Trophoblast cell (in vitro differentiated cells and primary cell): ENCODE data around the gene GNAL.

Experiments
- DNase-seq, 2 donors: peaks; one replicate each; pipeline ENCODE4 v3.0.0-alpha.2; 2016
- H2AFZ ChIP-seq: 2 replicates; pipeline ENCODE4 v1.6.1; 2013; ENCODE audit warnings: low read length, moderate library complexity, mild to moderate bottlenecking; ENCODE audit not compliant: insufficient read depth, poor library complexity
- H2AK5ac ChIP-seq: 2 replicates; pipeline ENCODE4 v1.6.1; 2013; ENCODE audit warnings: mild to moderate bottlenecking, low read length
- H2BK120ac ChIP-seq: 2 replicates; pipeline ENCODE4 v1.6.1; 2013; ENCODE audit warnings: low read length, mild to moderate bottlenecking, moderate library complexity; ENCODE audit not compliant: insufficient read depth, poor library complexity
- H2BK12ac ChIP-seq: 2 replicates; pipeline ENCODE4 v1.6.1; 2013; ENCODE audit warnings: mild to moderate bottlenecking, low read length, moderate library complexity
- H2BK5ac ChIP-seq: 2 replicates; pipeline ENCODE4 v1.6.1; 2013; ENCODE audit warnings: low read length, low read depth, moderate library complexity, mild to moderate bottlenecking; ENCODE audit not compliant: poor library complexity
- H3K14ac ChIP-seq: 2 replicates; pipeline ENCODE4 v1.6.1; 2013; ENCODE audit warnings: mild to moderate bottlenecking, low read length
- H3K18ac ChIP-seq: 2 replicates; pipeline ENCODE4 v1.6.1; 2013; ENCODE audit warnings: mild to moderate bottlenecking, low read length
- H3K23ac ChIP-seq: 2 replicates; pipeline ENCODE4 v1.6.1; 2013; ENCODE audit warnings: low read length
- H3K27ac ChIP-seq: 2 replicates; pipeline ENCODE4 v1.5.1; 2013; ENCODE audit warnings: low read depth, mild to moderate bottlenecking, inconsistent platforms, low read length, moderate library complexity
- H3K27me3 ChIP-seq: 2 replicates; pipeline ENCODE4 v1.6.1; 2013; ENCODE audit warnings: inconsistent platforms, mild to moderate bottlenecking, low read length, moderate library complexity; ENCODE audit not compliant: insufficient read depth
- H3K36me3 ChIP-seq, 2 experiments: 1 replicate in 1 of 2; 2 replicates in 1 of 2; pipeline ENCODE4 v1.6.1; 2013; ENCODE audit warnings: low read length in 2 of 2, mild to moderate bottlenecking in 2 of 2, moderate library complexity in 1 of 2; ENCODE audit not compliant: insufficient read depth in 2 of 2, control insufficient read depth in 1 of 2
- H3K4ac ChIP-seq: 2 replicates; pipeline ENCODE4 v1.6.1; 2013; ENCODE audit warnings: low read depth, mild to moderate bottlenecking, low read length, moderate library complexity
- H3K4me1 ChIP-seq, 2 experiments: 1 replicate in 1 of 2; 2 replicates in 1 of 2; pipeline ENCODE4 v1.6.1; 2013; ENCODE audit warnings: low read length in 2 of 2, mild to moderate bottlenecking in 2 of 2, moderate library complexity in 1 of 2; ENCODE audit not compliant: insufficient read depth in 2 of 2, control insufficient read depth in 1 of 2
- H3K4me2 ChIP-seq: 2 replicates; pipeline ENCODE4 v1.6.1; 2013; ENCODE audit warnings: inconsistent platforms, mild to moderate bottlenecking, low read length, moderate library complexity
- H3K4me3 ChIP-seq: 2 replicates; pipeline ENCODE4 v1.5.1; 2013; ENCODE audit warnings: mild to moderate bottlenecking, low read depth, low read length, inconsistent platforms
- H3K79me1 ChIP-seq: one replicate; pipeline ENCODE4 v1.6.1; 2013; ENCODE audit warnings: low read length
- H3K79me2 ChIP-seq: 2 replicates; pipeline ENCODE4 v1.6.1; 2013; ENCODE audit warnings: low read length, mild to moderate bottlenecking; ENCODE audit not compliant: control insufficient read depth, insufficient read depth, poor library complexity
- H3K9ac ChIP-seq: 2 replicates; pipeline ENCODE4 v1.6.1; 2013; ENCODE audit warnings: mild to moderate bottlenecking, low read length
- H3K9me3 ChIP-seq: 2 replicates; pipeline ENCODE4 v1.6.1; 2013; ENCODE audit warnings: low read depth, mild to moderate bottlenecking, control low read depth, inconsistent platforms, low read length; ENCODE audit not compliant: insufficient read depth
- H4K12ac ChIP-seq: 2 replicates; pipeline ENCODE4 v1.6.1; 2013; ENCODE audit warnings: low read depth, mild to moderate bottlenecking, low read length, moderate library complexity
- H4K8ac ChIP-seq: 2 replicates; pipeline ENCODE4 v1.6.1; 2013; ENCODE audit warnings: low read depth, mild to moderate bottlenecking, low read length, moderate library complexity
- H4K91ac ChIP-seq: one replicate; pipeline ENCODE4 v1.6.1; 2013; ENCODE audit warnings: low read depth, mild to moderate bottlenecking, low read length, moderate library complexity
- WGBS: extraction: QIAGEN DNeasy Blood & Tissue Kit; methylation state at CpG from one replicate; pipeline ENCODE4 v1.1.7; 2013; ENCODE audit warnings: missing lambda C conversion rate; ENCODE audit not compliant: insufficient read length, insufficient coverage; ENCODE audit errors: extremely low coverage; 5-methylcytosine and 5-hydroxymethylcytosine counted together

Gene GNAL

GRCh38 chr18:11842562-11842961, 153.5 kb downstream of the GNAL start:
- no peak for DNase-seq
- no peaks in the 10 kb centered on the region for H3K27me3 ChIP-seq
- no peak overlapping the region for H2BK12ac ChIP-seq
- H3K36me3 ChIP-seq = no peaks in the 10 kb centered on the region
- WGBS = no CpG with 5 or more reads among the region's 5 CpGs
- H2AK5ac ChIP-seq = no peak overlapping the region
- H4K8ac ChIP-seq = no peak overlapping the region
- H3K4me1 ChIP-seq = peaks cover 0 to 3% of the 10 kb centered on the region in 2 experiments
- H3K18ac ChIP-seq = no peak overlapping the region
- H3K23ac ChIP-seq = no peak overlapping the region
- no peak overlapping the region for H3K9ac ChIP-seq
- H4K12ac ChIP-seq = no peak overlapping the region
- no peak overlapping the region for H2BK5ac ChIP-seq
- no peak overlapping the region for H3K4me2 ChIP-seq
- H3K9me3 ChIP-seq = no peaks in the 10 kb centered on the region
- no peaks in the 10 kb centered on the region for H3K79me1 ChIP-seq
- no peak overlapping the region for H3K27ac ChIP-seq
- H3K79me2 ChIP-seq = no peaks in the 10 kb centered on the region
- no peak overlapping the region for H4K91ac ChIP-seq
- no peak overlapping the region for H3K4me3 ChIP-seq
- H3K4ac ChIP-seq = no peak overlapping the region
- H2AFZ ChIP-seq = no peak overlapping the region
- no peak overlapping the region for H2BK120ac ChIP-seq
- no peak overlapping the region for H3K14ac ChIP-seq

GRCh38 chr18:11844436-11844835, 155.4 kb downstream of the GNAL start:
- Histone ChIP-seq H2BK12ac (no peak overlapping the region), H3K27me3 (no peaks in the 10 kb centered on the region), H3K9ac (no peak overlapping the region)

GRCh38 chr18:11845654-11846053, 156.6 kb downstream of the GNAL start:
- H3K4ac ChIP-seq = no peak overlapping the region
- WGBS = no CpG with 5 or more reads among the region's 4 CpGs
- no peaks in the 10 kb centered on the region for H3K36me3 ChIP-seq
- H3K9me3 ChIP-seq = no peaks in the 10 kb centered on the region
- H3K4me3 ChIP-seq = no peak overlapping the region
- peaks cover 0 to 2% of the 10 kb centered on the region in 2 experiments for H3K4me1 ChIP-seq
- no peaks in the 10 kb centered on the region for H3K79me2 ChIP-seq
- H2AK5ac ChIP-seq = no peak overlapping the region
- H3K23ac ChIP-seq = no peak overlapping the region
- no peak overlapping the region for H2AFZ ChIP-seq
- no peak overlapping the region for H3K4me2 ChIP-seq
- H3K79me1 ChIP-seq = no peaks in the 10 kb centered on the region
- no peak overlapping the region for H4K12ac ChIP-seq
- H3K27ac ChIP-seq = no peak overlapping the region
- H3K27me3 ChIP-seq = no peaks in the 10 kb centered on the region
- H3K14ac ChIP-seq = no peak overlapping the region
- no peak overlapping the region for H2BK12ac ChIP-seq
- DNase-seq = no peak
- no peak overlapping the region for H3K18ac ChIP-seq
- no peak overlapping the region for H4K8ac ChIP-seq
- no peak overlapping the region for H4K91ac ChIP-seq
- no peak overlapping the region for H2BK120ac ChIP-seq
- no peak overlapping the region for H3K9ac ChIP-seq
- H2BK5ac ChIP-seq = no peak overlapping the region

More at GRCh38 chr18:11844436-11844835, 155.4 kb downstream of the GNAL start:
- Histone ChIP-seq H3K27ac (no peak overlapping the region), H3K4me2 (no peak overlapping the region), H2BK120ac (no peak overlapping the region), H4K8ac (no peak overlapping the region), H4K12ac (no peak overlapping the region), H3K36me3 (no peaks in the 10 kb centered on the region), H3K4ac (no peak overlapping the region), H3K4me3 (no peak overlapping the region), H3K79me2 (no peaks in the 10 kb centered on the region), H2AK5ac (no peak overlapping the region), H3K9me3 (no peaks in the 10 kb centered on the region), H3K23ac (no peak overlapping the region), H3K4me1 (peaks cover 0 to 3% of the 10 kb centered on the region in 2 experiments), H2AFZ (no peak overlapping the region), H2BK5ac (no peak overlapping the region), H4K91ac (no peak overlapping the region), H3K79me1 (no peaks in the 10 kb centered on the region), H3K18ac (no peak overlapping the region), H3K14ac (no peak overlapping the region)
- no peak for DNase-seq
- no CpG with 5 or more reads among the region's 6 CpGs for WGBS

- Histone ChIP-seq H3K23ac (no peak overlapping the region), H2AK5ac (peak overlapping the region; percentile 73), H3K18ac (no peak overlapping the region), H4K8ac (no peak overlapping the region), H3K36me3 (no peaks in the 10 kb centered on the region), H2BK12ac (peak overlapping the region; percentile 20), H3K79me1 (peaks cover 6% of the 10 kb centered on the region), H3K27ac (no peak overlapping the region), H3K14ac (no peak overlapping the region), H2BK5ac (no peak overlapping the region), H4K12ac (no peak overlapping the region), H3K9me3 (no peaks in the 10 kb centered on the region), H4K91ac (no peak overlapping the region), H2AFZ (no peak overlapping the region), H3K4me1 (peaks cover 0 to 2% of the 10 kb centered on the region in 2 experiments), H3K27me3 (no peaks in the 10 kb centered on the region), H3K4me3 (no peak overlapping the region), H3K4ac (no peak overlapping the region), H3K4me2 (no peak overlapping the region), H3K79me2 (peaks cover 8% of the 10 kb centered on the region), H3K9ac (no peak overlapping the region), H2BK120ac (no peak overlapping the region)
- WGBS = no CpG with 5 or more reads among the region's 4 CpGs
- DNase-seq = peak; percentile 75 to 92
Observed at GRCh38 chr18:11847811-11848210, 158.7 kb downstream of the GNAL start.
